ENCODE measurements around the gene ETNPPL.

- no peak for TF ChIP-seq ZNF644 (CRISPR knock-in tag; IDR thresholded peaks at IDR 0.05; ENCODE audit: low read depth)
- TF ChIP-seq NPAS2 (CRISPR knock-in tag; IDR thresholded peaks at IDR 0.05; ENCODE audit: borderline replicate concordance) = no peak
- no peak for TF ChIP-seq TGIF2 (CRISPR knock-in tag; IDR thresholded peaks at IDR 0.05)
- no peak for TF ChIP-seq POGZ (CRISPR knock-in tag; IDR thresholded peaks at IDR 0.05)
- TF ChIP-seq STAT6 (CRISPR knock-in tag; IDR thresholded peaks at IDR 0.05; ENCODE audit: borderline replicate concordance) = no peak
- TF ChIP-seq EZH2 (conservative IDR thresholded peaks at IDR 0.05; ENCODE audit: low read depth, low read length) = no peak
- no peak for TF ChIP-seq ZNF333 (CRISPR knock-in tag; IDR thresholded peaks at IDR 0.05; ENCODE audit: borderline replicate concordance)
- TF ChIP-seq ZNF207 (IDR thresholded peaks at IDR 0.05; ENCODE audit: borderline replicate concordance) = no peak
Observed at GRCh38 chr4:108702960-108703359, 59.9 kb downstream of the ETNPPL start.

All from HepG2 (cell line).